Measurements from ENCODE around the gene SOHLH2.

DNA sequence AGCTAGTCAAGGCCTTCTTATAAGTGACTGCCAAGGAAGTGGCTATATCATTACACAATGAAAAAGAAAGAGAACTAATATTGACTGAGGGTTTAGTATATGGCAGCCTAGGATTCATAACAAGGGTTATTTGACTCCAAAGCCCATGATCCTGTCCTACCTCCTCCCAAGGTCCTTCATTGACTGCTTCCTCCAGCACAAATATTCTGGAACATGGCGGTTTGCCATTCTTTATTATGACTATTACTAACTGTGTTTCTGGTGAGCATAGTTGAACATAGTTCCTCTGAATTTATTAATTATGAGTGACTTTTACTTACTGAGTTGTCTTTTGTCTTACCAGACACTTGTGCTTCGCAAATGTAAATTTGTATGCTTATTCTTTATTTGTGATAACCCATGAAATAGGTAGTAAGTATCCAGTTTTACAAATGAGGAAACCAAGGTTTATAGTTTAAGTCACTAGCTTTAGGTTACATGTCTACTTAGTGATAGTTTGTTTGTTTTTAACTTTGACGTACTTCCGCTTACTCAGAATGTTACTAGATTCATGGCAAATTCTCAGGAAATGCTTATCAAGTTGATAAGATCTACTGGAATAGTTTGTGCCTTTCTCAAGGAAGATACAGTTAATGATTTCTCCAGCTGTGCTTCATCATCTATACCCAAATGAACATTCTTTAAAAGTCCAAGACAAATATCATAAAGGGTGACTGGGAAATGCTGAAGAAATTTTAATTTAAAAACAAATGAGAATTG, 67.7 kb downstream of the SOHLH2 start:
- TF ChIP-seq, protein P1, sequence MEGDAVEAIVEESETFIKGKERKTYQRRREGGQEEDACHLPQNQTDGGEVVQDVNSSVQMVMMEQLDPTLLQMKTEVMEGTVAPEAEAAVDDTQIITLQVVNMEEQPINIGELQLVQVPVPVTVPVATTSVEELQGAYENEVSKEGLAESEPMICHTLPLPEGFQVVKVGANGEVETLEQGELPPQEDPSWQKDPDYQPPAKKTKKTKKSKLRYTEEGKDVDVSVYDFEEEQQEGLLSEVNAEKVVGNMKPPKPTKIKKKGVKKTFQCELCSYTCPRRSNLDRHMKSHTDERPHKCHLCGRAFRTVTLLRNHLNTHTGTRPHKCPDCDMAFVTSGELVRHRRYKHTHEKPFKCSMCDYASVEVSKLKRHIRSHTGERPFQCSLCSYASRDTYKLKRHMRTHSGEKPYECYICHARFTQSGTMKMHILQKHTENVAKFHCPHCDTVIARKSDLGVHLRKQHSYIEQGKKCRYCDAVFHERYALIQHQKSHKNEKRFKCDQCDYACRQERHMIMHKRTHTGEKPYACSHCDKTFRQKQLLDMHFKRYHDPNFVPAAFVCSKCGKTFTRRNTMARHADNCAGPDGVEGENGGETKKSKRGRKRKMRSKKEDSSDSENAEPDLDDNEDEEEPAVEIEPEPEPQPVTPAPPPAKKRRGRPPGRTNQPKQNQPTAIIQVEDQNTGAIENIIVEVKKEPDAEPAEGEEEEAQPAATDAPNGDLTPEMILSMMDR (conservative IDR thresholded peaks at IDR 0.05; ENCODE audit: low read length), result no peak
- no peak for TF ChIP-seq EZH2phosphoT487 (IDR thresholded peaks at IDR 0.05; ENCODE audit: borderline replicate concordance)
